GM12865 (cell line): ENCODE results near the gene SLC19A1.

Experiments used
- DNase-seq: peaks from one replicate; pipeline ENCODE4 v3.0.0; 2010; ENCODE audit warnings: low read depth
- H3K4me3 ChIP-seq: 2 replicates; pipeline ENCODE4 v1.5.1; 2011; ENCODE audit warnings: mild to moderate bottlenecking, low read depth, low read length, control low read depth
- TF ChIP-seq, protein P1 (sequence below): IDR thresholded peaks from 2 replicates; pipeline ENCODE4 v1.5.1; 2011; ENCODE audit warnings: low read length, control low read depth, low read depth, inconsistent platforms; ENCODE audit not compliant: insufficient read depth; ENCODE audit errors: missing control alignments

SLC19A1 gene

DNA sequence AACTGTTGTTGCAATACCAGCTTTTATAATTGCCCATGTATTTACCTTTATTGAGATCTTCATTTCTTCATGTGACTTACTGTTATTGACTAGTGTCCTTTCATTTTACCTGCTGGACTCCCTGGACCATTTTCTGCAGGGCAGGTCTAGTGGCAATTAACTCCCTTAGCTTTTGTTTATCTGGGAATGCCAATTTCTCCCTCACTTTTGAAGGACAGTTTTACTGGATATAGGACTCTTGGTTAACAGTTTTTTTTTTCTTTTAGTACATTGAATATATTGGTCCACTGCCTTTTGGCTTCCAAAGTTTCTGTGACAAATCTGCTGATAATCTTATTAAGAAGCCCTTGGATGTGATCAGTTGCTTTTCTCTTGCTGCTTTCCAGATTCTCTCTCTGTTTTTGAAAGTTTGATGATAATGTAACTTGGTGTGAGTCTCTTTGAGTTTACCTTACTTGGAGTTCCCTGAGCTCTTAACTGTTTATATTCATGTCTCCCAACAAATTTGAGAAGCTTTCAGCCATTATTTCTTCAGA, 80.4 kb downstream of the SLC19A1 start:
- H3K4me3 ChIP-seq, result no peak overlapping the region
- no peak for DNase-seq
- TF ChIP-seq, protein P1, sequence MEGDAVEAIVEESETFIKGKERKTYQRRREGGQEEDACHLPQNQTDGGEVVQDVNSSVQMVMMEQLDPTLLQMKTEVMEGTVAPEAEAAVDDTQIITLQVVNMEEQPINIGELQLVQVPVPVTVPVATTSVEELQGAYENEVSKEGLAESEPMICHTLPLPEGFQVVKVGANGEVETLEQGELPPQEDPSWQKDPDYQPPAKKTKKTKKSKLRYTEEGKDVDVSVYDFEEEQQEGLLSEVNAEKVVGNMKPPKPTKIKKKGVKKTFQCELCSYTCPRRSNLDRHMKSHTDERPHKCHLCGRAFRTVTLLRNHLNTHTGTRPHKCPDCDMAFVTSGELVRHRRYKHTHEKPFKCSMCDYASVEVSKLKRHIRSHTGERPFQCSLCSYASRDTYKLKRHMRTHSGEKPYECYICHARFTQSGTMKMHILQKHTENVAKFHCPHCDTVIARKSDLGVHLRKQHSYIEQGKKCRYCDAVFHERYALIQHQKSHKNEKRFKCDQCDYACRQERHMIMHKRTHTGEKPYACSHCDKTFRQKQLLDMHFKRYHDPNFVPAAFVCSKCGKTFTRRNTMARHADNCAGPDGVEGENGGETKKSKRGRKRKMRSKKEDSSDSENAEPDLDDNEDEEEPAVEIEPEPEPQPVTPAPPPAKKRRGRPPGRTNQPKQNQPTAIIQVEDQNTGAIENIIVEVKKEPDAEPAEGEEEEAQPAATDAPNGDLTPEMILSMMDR, result no peak

DNA sequence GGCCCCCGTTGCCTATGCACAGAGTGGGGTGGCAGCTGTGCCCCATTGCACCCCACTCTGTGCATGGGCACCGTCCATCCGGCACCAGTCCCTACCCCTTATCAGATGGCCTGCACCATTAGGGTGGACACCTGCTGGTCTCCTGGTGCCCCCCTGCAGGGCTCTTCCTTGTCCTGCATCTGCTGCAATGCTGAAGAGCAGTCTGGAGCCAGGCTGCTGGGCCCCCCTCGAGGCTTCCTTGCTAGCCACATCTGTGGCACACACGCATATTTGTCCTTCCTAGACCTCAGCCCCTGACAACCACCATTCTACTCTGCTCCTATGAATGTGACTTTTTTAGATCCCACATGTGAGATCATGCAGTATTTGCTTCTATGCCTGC, 80.9 kb downstream of the SLC19A1 start:
- DNase-seq, result no peak
- TF ChIP-seq, protein P1, result no peak
- H3K4me3 ChIP-seq, result no peak overlapping the region

DNA sequence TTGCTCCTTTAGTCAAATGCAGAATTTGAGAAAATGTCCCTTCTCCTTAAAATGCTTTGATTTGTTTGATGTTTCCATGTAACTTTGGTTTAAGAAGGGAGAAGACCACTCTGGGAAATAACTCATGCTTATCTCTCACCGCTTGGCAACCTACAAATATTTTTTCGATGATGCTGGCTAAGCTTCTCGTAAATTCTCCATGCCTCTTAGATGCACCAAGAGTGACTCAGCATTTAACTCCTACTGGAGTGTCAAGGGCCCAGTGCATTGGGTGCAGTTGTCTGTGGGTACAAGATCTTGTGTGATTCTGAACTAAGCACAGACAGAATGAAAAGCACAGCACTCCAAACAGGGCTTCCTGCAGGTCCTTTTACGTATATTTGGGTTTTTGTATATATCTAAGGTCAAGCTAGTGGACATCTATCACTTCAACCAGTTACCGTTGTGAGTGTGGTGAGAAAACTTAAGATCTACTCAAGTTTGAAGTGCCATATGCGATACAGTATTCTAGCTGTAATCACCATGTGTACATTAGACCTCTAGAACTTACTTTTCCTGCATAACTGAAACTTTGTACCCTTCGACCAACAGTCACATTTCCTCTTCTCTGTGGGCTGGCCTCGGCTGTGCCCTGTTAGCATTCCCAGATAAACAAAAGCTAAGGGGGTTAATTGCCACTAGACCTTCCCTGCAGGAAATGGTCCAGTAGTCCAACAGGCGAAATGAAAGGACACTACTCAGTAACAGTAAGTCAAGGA, 81.5 kb downstream of the SLC19A1 start:
- no peak for DNase-seq
- H3K4me3 ChIP-seq, result no peak overlapping the region
- TF ChIP-seq, protein P1, result no peak

DNA sequence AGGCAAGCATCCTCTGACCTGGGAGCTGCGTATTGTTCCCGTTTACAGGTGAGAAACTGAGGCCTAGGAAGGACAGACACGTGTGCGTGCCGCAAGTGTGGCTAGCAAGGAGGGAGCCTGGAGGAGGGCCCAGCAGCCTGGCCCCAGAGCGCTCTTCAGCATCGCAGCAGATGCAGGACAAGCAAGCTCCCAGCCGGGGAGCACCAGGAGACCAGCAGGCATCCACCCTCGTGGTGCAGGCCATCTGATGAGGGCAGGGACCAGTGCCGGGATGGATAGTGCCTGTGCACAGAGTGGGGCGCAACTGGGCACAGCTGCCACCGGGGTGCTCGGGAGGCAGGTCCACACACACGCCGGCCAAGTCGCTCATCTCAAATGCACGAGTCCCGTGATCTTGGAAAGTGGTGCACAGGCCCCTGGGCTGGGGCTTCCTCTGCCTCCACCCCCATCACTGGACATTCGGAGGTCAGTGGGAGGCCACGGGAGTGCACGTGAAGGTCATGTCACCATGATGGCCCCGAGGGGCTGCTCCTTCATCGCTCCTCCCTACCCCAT, 82.2 kb downstream of the SLC19A1 start:
- TF ChIP-seq, protein P1, result no peak
- H3K4me3 ChIP-seq, result no peak overlapping the region
- DNase-seq, result no peak

DNA sequence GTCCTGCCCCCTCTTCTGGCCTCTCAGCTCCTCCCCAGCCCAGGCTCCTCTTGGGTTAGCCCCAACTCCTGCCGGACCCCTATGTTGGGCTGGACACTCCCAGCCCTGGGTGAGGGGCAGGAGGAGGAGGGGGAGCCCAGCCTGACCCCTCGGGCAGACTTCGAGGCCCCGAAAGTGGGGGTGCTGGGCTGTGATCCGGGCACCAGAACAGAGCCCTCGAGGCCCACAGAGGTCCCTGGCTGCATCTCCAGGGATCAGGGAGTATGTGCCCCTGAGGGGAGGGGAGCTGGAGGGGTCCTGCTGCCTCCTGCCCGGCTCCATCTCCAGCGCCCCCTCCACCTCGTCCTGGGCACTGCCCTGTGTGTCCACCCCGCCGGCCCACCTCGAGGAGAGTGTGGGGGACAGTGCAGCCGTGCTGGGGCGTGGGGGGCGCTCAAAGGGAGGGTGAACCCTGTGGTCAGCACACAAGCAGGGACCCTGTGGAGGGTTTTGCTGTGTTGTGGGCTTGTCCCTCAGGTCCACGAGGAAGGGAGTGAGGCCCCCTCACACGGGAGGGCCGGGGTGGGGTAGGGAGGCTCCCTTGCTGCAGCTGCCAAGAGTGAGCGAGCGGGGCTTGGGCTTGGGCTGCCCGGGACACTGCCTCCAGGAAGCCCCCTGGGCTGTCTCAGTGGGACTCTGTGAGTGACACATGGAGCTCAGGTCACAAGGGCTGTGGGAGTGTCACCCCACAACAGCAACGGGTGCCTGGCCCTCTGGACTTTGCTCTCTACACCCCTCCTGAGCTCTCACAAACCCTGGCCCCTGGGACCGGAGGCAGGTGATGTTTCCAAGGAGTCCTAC, 82.8 kb downstream of the SLC19A1 start:
- no peak overlapping the region for H3K4me3 ChIP-seq
- TF ChIP-seq, protein P1, result no peak
- no peak for DNase-seq

DNA sequence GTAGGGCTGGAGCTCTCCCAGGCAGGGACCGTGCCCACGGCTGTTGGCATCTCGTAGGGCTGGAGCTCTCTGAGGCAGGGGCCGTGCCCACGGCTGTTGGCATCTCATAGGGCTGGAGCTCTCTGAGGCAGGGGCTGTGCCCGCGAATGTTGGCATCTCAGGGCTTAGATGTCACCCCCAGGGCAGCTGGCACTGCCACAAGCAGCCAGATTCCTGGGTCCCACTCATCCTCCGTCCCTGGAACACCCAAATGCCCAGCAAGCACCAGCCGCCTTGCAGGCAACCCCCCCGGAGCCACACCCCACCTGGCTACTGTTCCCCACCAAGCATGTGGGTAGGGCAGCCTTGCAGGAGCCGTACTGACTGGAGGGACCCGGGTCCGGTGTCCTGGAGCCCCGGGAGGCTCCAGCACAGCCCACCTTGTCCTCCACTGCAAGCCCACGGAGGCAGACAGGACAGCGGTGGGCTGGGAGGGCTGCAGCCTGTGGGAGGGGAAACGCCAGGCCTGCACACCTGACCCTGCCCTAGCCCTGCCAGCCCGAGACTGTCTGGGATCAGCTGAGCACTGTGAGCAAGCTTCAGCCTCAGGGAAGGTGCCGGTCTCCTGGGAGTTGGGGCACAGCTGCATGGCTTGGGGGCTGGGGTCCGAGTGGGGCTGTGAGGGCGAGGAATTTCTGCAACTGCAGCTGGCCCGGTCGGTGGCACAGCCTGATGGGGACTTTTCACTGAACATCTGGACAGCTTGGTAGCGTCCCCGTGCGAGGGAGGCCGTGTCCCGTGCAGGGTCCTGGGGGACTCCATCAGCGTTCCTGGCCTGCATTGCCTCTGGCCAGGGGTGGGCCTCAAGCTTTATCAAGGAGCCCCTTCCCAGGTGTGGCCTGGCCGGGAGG, 83.7 kb downstream of the SLC19A1 start:
- no peak overlapping the region for H3K4me3 ChIP-seq
- no peak for DNase-seq
- TF ChIP-seq, protein P1, result no peak
